Duodenal mucosa (tissue), 2 donors: ENCODE data around the gene AMELX.

Experiments
- H3K27ac ChIP-seq: one replicate; pipeline ENCODE4 v1.7.0; 2013; ENCODE audit warnings: low read depth, low read length
- H3K27me3 ChIP-seq, 2 donors: one replicate each; pipeline ENCODE4 v1.7.0; 2013; ENCODE audit warnings: low read length in 2 of 2, control low read depth in 1 of 2; ENCODE audit not compliant: insufficient read depth in 2 of 2, control insufficient read depth in 1 of 2
- H3K36me3 ChIP-seq, 2 donors: one replicate each; pipeline ENCODE4 v1.7.0; 2013; ENCODE audit warnings: low read length in 2 of 2, control low read depth in 1 of 2; ENCODE audit not compliant: insufficient read depth in 2 of 2, control insufficient read depth in 1 of 2
- H3K4me1 ChIP-seq, 2 donors: one replicate each; pipeline ENCODE4 v1.7.0; 2013; ENCODE audit warnings: low read length in 2 of 2, control low read depth in 1 of 2; ENCODE audit not compliant: insufficient read depth in 2 of 2, control insufficient read depth in 1 of 2
- H3K4me3 ChIP-seq, 2 donors: one replicate each; pipeline ENCODE4 v1.7.0; 2013; ENCODE audit warnings: low read length in 2 of 2, low read depth in 1 of 2
- H3K9ac ChIP-seq, 2 donors: one replicate each; pipeline ENCODE4 v1.7.0; 2013; ENCODE audit warnings: low read length in 2 of 2, low read depth in 1 of 2
- H3K9me3 ChIP-seq, 2 donors: one replicate each; pipeline ENCODE4 v1.7.0; 2013; ENCODE audit warnings: low read length in 2 of 2, control low read depth in 1 of 2; ENCODE audit not compliant: control insufficient read depth in 1 of 2

The AMELX gene

GRCh38 chrX:11331788-11332187 is 38.6 kb downstream of the AMELX start:
- no peak overlapping the region for H3K4me3 ChIP-seq
- H3K27me3 ChIP-seq, result no peaks in the 10 kb centered on the region
- no peak overlapping the region for H3K27ac ChIP-seq

GRCh38 chrX:11334165-11334564 is 41.0 kb downstream of the AMELX start:
- H3K27me3 ChIP-seq, result no peaks in the 10 kb centered on the region
- no peaks in the 10 kb centered on the region for H3K36me3 ChIP-seq
- H3K27ac ChIP-seq, result no peak overlapping the region
- no peaks in the 10 kb centered on the region for H3K4me1 ChIP-seq
- H3K9me3 ChIP-seq, result no peaks in the 10 kb centered on the region
- H3K4me3 ChIP-seq, result no peak overlapping the region
- H3K9ac ChIP-seq, result no peak overlapping the region

More at GRCh38 chrX:11331788-11332187, 38.6 kb downstream of the AMELX start:
- no peaks in the 10 kb centered on the region for H3K4me1 ChIP-seq
- no peak overlapping the region for H3K9ac ChIP-seq
- H3K9me3 ChIP-seq, result no peaks in the 10 kb centered on the region
- H3K36me3 ChIP-seq, result no peaks in the 10 kb centered on the region

- Histone ChIP-seq H3K9ac (no peak overlapping the region), H3K4me1 (no peaks in the 10 kb centered on the region), H3K27ac (no peak overlapping the region)
Observed at GRCh38 chrX:11336201-11336600, 43.0 kb downstream of the AMELX start.

GRCh38 chrX:11337292-11338009 is 44.2 kb downstream of the AMELX start:
- Histone ChIP-seq H3K27ac (no peak overlapping the region), H3K36me3 (no peaks in the 10 kb centered on the region), H3K9ac (no peak overlapping the region), H3K9me3 (no peaks in the 10 kb centered on the region), H3K4me1 (no peaks in the 10 kb centered on the region), H3K4me3 (no peak overlapping the region), H3K27me3 (no peaks in the 10 kb centered on the region)

More at GRCh38 chrX:11336201-11336600, 43.0 kb downstream of the AMELX start:
- Histone ChIP-seq H3K27me3 (no peaks in the 10 kb centered on the region), H3K36me3 (no peaks in the 10 kb centered on the region), H3K4me3 (no peak overlapping the region), H3K9me3 (no peaks in the 10 kb centered on the region)

- Histone ChIP-seq H3K9ac (no peak overlapping the region), H3K4me1 (no peaks in the 10 kb centered on the region), H3K4me3 (no peak overlapping the region), H3K36me3 (no peaks in the 10 kb centered on the region), H3K27me3 (no peaks in the 10 kb centered on the region), H3K27ac (no peak overlapping the region), H3K9me3 (no peaks in the 10 kb centered on the region)
Observed at GRCh38 chrX:11341274-11342201, 48.3 kb downstream of the AMELX start.

- Histone ChIP-seq H3K27me3 (no peaks in the 10 kb centered on the region), H3K9me3 (no peaks in the 10 kb centered on the region), H3K36me3 (no peaks in the 10 kb centered on the region), H3K27ac (no peak overlapping the region), H3K9ac (no peak overlapping the region), H3K4me1 (no peaks in the 10 kb centered on the region), H3K4me3 (no peak overlapping the region)
Observed at GRCh38 chrX:11342673-11343072, 49.5 kb downstream of the AMELX start.

- no peak overlapping the region for H3K4me3 ChIP-seq
- H3K27me3 ChIP-seq, result no peaks in the 10 kb centered on the region
- no peaks in the 10 kb centered on the region for H3K4me1 ChIP-seq
- no peak overlapping the region for H3K9ac ChIP-seq
- no peak overlapping the region for H3K27ac ChIP-seq
- no peaks in the 10 kb centered on the region for H3K36me3 ChIP-seq
- no peaks in the 10 kb centered on the region for H3K9me3 ChIP-seq
Observed at GRCh38 chrX:11346121-11346682, 53.0 kb downstream of the AMELX start.

GRCh38 chrX:11347300-11347699 is 54.1 kb downstream of the AMELX start:
- H3K4me3 ChIP-seq, result no peak overlapping the region
- no peaks in the 10 kb centered on the region for H3K27me3 ChIP-seq
- no peaks in the 10 kb centered on the region for H3K36me3 ChIP-seq
- H3K27ac ChIP-seq, result no peak overlapping the region
- no peaks in the 10 kb centered on the region for H3K9me3 ChIP-seq
- H3K4me1 ChIP-seq, result no peaks in the 10 kb centered on the region
- H3K9ac ChIP-seq, result no peak overlapping the region

GRCh38 chrX:11349020-11349419 is 55.8 kb downstream of the AMELX start:
- no peak overlapping the region for H3K27ac ChIP-seq
- no peaks in the 10 kb centered on the region for H3K27me3 ChIP-seq
- H3K9ac ChIP-seq, result no peak overlapping the region
- H3K4me3 ChIP-seq, result no peak overlapping the region
- H3K9me3 ChIP-seq, result no peaks in the 10 kb centered on the region
- no peaks in the 10 kb centered on the region for H3K36me3 ChIP-seq
- no peaks in the 10 kb centered on the region for H3K4me1 ChIP-seq
